Measurements from ENCODE around the gene SBNO2.

GRCh38 chr19:1090731-1091543, 83.1 kb downstream of the SBNO2 start:
- TF ChIP-seq CTCF (conservative IDR thresholded peaks at IDR 0.05; ENCODE audit: low read depth, low read length) (no peak), POLR2A (IDR thresholded peaks at IDR 0.05; ENCODE audit: low read depth, low read length) (no peak), RCOR1 (IDR thresholded peaks at IDR 0.05; ENCODE audit: insufficient replicate concordance, low read length) (no peak), USF2 (IDR thresholded peaks at IDR 0.05; ENCODE audit: low read depth, low read length) (no peak), RFX5 (IDR thresholded peaks at IDR 0.05; ENCODE audit: low read depth, low read length) (no peak), MAZ (IDR thresholded peaks at IDR 0.05; ENCODE audit: borderline replicate concordance, low read depth, low read length) (no peak), CEBPB (IDR thresholded peaks at IDR 0.05; ENCODE audit: low read depth, low read length) (no peak), RAD21 (IDR thresholded peaks at IDR 0.05; ENCODE audit: low read length) (no peak), BHLHE40 (IDR thresholded peaks at IDR 0.05; ENCODE audit: low read depth, low read length) (no peak), MAFK (IDR thresholded peaks at IDR 0.05; ENCODE audit: low read depth, low read length) (no peak), NFE2L2 (IDR thresholded peaks at IDR 0.05; ENCODE audit: low read depth, low read length) (no peak)

All from IMR-90 (cell line).